GM19438 (cell line): ENCODE data around the gene FAM222B.
A peak's percentile ranks its signal among the peaks of the same experiment; 100 is the strongest.
"Not testable (repeated sequence)": the region's sequence is repeated elsewhere in the genome, so short reads cannot be mapped to it uniquely, and the experiment has no call there.

Experiments
- ATAC-seq: cut with Tn5 transposase; IDR thresholded peaks from one replicate; pipeline ENCODE4 v1.9.1; 2021; ENCODE audit warnings: low read depth; ENCODE audit not compliant: unreplicated experiment

FAM222B gene

GRCh38 chr17:28735242-28735722, 107.3 kb downstream of the FAM222B start:
- ATAC-seq, result no peak

GRCh38 chr17:28734712-28735241, 107.8 kb downstream of the FAM222B start:
- ATAC-seq, result no peak

- no peak for ATAC-seq
These were observed 109.2 kb downstream of the FAM222B start for GRCh38 chr17:28733346-28733745.

- ATAC-seq, result no peak
These were observed 112.7 kb downstream of the FAM222B start for GRCh38 chr17:28729950-28730330.

- peak; percentile 26 for ATAC-seq
These were observed 114.0 kb downstream of the FAM222B start, which contains the start of gene NEK8 for GRCh38 chr17:28728364-28729200. Gene NEK8, plus strand, starts transcription at chr17:28728788. Its CDS starts 26 bp downstream, at chr17:28728814.

GRCh38 chr17:28726627-28727491, 115.7 kb downstream of the FAM222B start:
- peak; percentile 39 for ATAC-seq

GRCh38 chr17:28726226-28726626, 116.4 kb downstream of the FAM222B start, which contains the start of gene TLCD1:
Gene TLCD1, minus strand, starts transcription at chr17:28726233. Its CDS starts 136 bp downstream, at chr17:28726097.
- peak; percentile 3 for ATAC-seq

GRCh38 chr17:28725660-28726225, 116.8 kb downstream of the FAM222B start:
- ATAC-seq, result peak; percentile 0

GRCh38 chr17:28725166-28725659, 117.4 kb downstream of the FAM222B start:
- no peak for ATAC-seq

GRCh38 chr17:28724500-28725165, 118.0 kb downstream of the FAM222B start:
- no peak for ATAC-seq

GRCh38 chr17:28723836-28724499, 118.6 kb downstream of the FAM222B start:
- not testable (repeated sequence) for ATAC-seq

- ATAC-seq, result no peak
These were observed 119.3 kb downstream of the FAM222B start for GRCh38 chr17:28723159-28723835.

GRCh38 chr17:28722417-28723158, 120.0 kb downstream of the FAM222B start:
- no peak for ATAC-seq

GRCh38 chr17:28720997-28721329, 121.6 kb downstream of the FAM222B start:
- not testable (repeated sequence) for ATAC-seq

- no peak for ATAC-seq
These were observed 122.2 kb downstream of the FAM222B start for GRCh38 chr17:28720247-28720996.

GRCh38 chr17:28719021-28719433, 123.6 kb downstream of the FAM222B start:
- no peak for ATAC-seq

GRCh38 chr17:28718333-28719020, 124.1 kb downstream of the FAM222B start:
- ATAC-seq, result no peak
